Globus pallidus (tissue), 1 donor: ENCODE results near the gene ACSF3.
"Not testable (repeated sequence)": the region's sequence is repeated elsewhere in the genome, so short reads cannot be mapped to it uniquely, and the experiment has no call there.

Source experiments
- DNase-seq: peaks from one replicate; pipeline ENCODE4 v3.0.0-alpha.2; 2015; ENCODE audit warnings: low spot score

The ACSF3 gene

DNA sequence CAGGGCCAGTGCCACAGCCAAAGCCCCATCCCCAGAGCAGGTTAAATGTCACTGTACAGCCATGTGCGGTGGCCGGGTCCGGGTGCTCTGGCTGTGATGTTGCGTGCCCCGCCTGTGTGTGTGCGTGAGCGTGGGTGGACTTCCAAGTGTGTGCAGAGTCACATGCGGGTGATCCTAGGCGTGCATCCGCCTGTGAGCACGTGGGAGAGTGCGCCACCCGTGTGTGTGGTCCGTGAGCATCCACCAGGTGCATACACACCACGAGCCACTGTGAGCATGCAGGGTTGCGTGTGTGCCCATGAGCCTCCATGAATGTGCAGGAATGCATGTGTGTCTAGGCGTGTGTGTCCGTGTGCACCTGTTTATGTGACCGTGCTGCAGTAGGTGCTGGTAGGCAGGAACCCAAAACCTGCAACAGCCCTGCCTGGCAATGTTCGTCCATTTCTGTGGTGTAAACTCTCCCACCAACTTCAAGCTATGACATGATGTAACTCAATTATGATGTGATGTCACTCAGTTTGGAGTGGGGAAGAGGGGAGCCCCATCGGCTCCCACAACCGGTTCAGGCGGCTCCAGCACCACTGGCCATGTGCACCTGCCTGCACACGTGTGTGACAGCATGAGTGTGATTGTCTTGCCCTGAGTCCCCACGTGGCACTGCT lies 37.6 kb upstream of the ACSF3 start:
- DNase-seq: no peak

GRCh38 chr16:89056592-89056991 lies 37.1 kb upstream of the ACSF3 start:
- no peak for DNase-seq

DNA sequence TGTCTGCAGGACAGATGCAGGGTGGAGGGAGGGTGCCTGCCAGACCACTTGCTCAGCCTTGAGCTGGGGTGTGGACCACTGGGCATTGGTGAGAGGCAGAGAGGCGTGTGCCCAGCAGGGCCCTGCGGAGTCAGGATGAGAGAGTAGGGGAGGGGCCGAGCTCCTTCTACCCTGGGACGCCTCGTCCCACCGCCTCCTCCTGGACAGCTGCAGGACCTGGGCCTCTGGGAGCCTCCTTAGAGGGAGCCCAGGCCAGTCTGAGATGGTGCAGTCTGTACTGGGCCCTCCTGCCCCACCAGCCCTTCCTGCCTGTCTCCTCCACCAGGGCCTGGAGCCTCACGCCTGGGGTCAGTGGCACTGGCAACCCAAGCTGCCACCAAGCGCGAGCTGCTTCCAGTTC lies 35.9 kb upstream of the ACSF3 start:
- no peak for DNase-seq

GRCh38 chr16:89058812-89059211 lies 34.8 kb upstream of the ACSF3 start:
- no peak for DNase-seq

- no peak for DNase-seq
Measured at GRCh38 chr16:89060207-89060794, 33.4 kb upstream of the ACSF3 start.

- DNase-seq: no peak
Measured at GRCh38 chr16:89061086-89061485, 32.6 kb upstream of the ACSF3 start.

DNA sequence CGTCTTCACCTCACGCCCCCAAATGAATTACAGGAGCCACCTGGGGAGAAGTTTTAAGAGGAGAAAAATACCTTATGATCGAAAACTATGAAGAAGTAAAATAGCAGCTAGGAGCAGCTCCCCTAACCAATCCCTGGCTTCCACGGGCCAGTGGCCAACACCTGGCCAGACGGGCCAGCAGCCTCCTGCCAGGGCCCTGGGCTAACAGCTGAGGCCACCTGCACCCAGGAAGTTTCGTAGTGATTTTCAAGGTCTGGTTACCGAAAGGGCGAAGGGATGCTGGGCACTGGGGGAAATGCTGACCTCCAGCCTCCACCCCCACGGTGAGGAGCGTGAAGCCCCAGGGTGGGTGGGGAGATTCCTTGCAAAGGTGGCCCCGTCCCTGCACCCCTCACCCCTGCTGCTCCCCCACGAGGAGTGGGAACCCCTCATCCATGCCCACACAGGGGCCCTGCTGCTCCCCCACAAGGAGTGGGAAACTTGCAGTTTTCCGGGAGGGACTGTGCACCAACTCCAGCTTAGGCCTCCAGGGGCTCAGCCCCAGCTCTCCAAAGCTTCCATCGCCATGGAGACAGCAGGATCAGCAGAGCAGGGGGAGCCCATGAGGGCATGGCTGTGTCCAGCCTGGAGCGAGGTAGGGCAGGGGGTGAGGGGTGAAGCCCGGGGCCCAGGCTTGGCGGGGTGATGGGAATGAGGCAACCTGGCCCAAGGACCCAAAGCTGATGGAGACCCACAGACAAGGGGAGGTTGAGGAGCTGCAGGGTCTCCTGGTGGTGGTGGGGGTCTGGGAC lies 31.9 kb upstream of the ACSF3 start:
- DNase-seq: no peak

GRCh38 chr16:89062389-89063345 lies 31.0 kb upstream of the ACSF3 start:
- DNase-seq: no peak

GRCh38 chr16:89063768-89064320 lies 29.8 kb upstream of the ACSF3 start:
- DNase-seq: no peak

DNA sequence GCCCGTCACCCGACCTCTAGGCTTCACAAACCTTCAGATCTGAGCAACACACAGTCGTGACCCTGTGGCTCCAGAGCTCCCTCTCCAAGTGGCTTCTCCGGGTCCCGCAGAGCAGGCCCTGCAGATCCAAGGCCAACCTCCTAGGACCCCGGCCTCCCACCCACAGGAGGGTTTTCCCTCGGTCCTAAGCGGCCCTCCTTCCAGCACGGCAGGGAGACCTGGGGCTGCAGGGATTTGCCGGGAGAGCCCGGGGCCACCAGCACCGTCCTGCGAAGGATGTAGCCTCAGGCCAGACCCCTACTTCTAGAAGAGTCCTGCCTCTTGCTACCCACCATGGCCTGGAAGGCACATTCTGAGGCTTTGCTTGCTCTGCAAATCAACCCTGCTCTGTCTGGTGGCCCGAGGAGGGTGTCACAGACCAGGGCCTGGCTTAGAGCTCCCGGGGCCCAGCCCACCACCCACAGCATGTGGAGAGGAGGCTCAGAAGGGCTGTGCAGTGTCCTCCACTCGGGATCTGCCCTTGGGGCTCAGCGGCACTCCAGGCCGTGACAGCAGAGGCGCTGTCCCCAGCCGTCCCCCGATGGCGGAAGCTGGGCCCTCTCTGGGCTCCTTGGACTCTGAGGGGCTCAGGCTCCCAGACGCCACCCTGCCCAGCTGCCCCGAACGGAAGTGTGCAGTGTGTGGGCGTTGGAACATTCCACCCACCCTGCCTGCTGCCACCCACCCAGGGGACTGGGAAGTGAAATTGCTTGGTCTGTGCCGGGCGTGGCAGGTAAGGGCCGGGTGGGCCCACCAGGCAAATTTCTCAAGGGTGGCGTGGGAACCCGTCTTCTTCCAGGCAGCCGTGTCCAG lies 28.8 kb upstream of the ACSF3 start:
- no peak for DNase-seq

- no peak for DNase-seq
Measured at GRCh38 chr16:89065458-89065822, 28.2 kb upstream of the ACSF3 start.

GRCh38 chr16:89066721-89067120 lies 26.9 kb upstream of the ACSF3 start:
- no peak for DNase-seq

- DNase-seq: no peak
Measured at GRCh38 chr16:89067677-89068443, 25.8 kb upstream of the ACSF3 start.

GRCh38 chr16:89068814-89069616 lies 24.6 kb upstream of the ACSF3 start:
- DNase-seq: not testable (repeated sequence)

- no peak for DNase-seq
Measured at GRCh38 chr16:89069920-89070319, 23.7 kb upstream of the ACSF3 start.

GRCh38 chr16:89070590-89070989 lies 23.1 kb upstream of the ACSF3 start:
- no peak for DNase-seq

DNA sequence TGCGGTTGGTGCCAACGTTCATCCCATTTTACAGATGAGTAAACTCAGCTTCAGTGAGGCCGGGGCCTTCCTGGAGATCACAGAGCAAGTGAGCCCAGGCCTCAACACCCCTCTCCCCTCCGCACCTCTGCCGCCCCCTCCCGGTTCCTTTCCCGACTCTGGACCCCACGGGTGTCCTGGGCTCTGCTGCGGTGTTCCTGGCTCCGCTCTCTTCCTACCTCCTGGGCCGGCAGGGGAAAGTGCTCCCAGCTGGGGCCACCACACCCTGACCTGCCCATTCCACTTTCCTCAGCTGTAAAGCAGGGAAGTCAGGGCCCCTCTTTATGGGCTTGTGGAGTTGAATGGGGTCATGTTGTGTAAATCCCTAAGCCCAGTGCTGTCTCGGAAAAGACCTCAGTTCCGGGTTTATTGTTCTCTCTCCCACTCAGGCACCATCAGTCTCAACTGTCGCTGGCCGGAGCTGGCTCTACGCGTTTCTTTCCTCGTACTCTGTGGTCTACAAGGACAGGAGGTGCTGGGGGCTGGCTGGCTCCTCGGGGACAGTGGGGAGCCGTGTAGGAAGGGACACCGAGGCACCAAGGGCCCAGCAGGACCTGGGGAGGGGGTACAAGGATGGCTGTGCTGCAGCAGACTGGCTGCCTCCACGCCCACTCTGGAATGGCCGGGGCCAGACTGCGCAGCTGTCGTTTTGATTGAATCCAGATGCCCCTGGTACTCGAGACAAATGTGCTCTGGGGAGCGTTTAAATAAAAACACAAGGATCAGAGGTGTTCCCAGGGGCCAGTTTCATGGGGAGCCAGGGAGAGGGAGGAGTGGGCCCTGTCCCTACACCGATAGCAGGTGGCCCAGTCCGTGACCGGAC lies 21.7 kb upstream of the ACSF3 start:
- DNase-seq: no peak

- no peak for DNase-seq
Measured at GRCh38 chr16:89072548-89073130, 21.0 kb upstream of the ACSF3 start.
